ENCODE data around the gene FSHR.

- TF ChIP-seq CTCF (conservative IDR thresholded peaks at IDR 0.05; ENCODE audit: low read depth, low read length) (no peak), POLR2A (IDR thresholded peaks at IDR 0.05; ENCODE audit: low read depth, low read length) (no peak), NFE2L2 (IDR thresholded peaks at IDR 0.05; ENCODE audit: low read depth, low read length) (no peak), RAD21 (IDR thresholded peaks at IDR 0.05; ENCODE audit: low read length) (no peak), MXI1 (IDR thresholded peaks at IDR 0.05; ENCODE audit: borderline replicate concordance, low read depth, low read length) (no peak), BHLHE40 (IDR thresholded peaks at IDR 0.05; ENCODE audit: low read depth, low read length) (no peak), RCOR1 (IDR thresholded peaks at IDR 0.05; ENCODE audit: insufficient replicate concordance, low read length) (no peak), ELK1 (IDR thresholded peaks at IDR 0.05; ENCODE audit: borderline replicate concordance, low read depth, low read length) (no peak), CEBPB (IDR thresholded peaks at IDR 0.05; ENCODE audit: low read depth, low read length) (no peak), USF2 (IDR thresholded peaks at IDR 0.05; ENCODE audit: low read depth, low read length) (no peak), FOS (IDR thresholded peaks at IDR 0.05; ENCODE audit: low read depth, low read length) (no peak)
Measured at GRCh38 chr2:49026706-49027105, 127.6 kb downstream of the FSHR start.

Data from IMR-90 (cell line).